ENCODE results near the gene CDK6. TPM values are rescaled to one million over a fixed set of nuclear protein-coding genes. Genes with fewer than 3 reads are reported as not detected.

CDK6 gene
- total RNA-seq, 1 experiment from 2014 or later, result 124 TPM

- no TSS peak for BruUV-seq (replicated peaks)
- DNase-seq (ENCODE audit: unreplicated experiment), result no peak
- no peak overlapping the region for H3K27ac Mint-ChIP-seq (ENCODE audit: low read depth, unreplicated experiment)
- POLR2A ChIA-PET, result no interaction called here
- intact Hi-C loops (cut with micrococcal nuclease), result no loop called here
- no peak overlapping the region for H3K4me3 Mint-ChIP-seq (ENCODE audit: unreplicated experiment)
- H3K36me3 Mint-ChIP-seq (ENCODE audit: insufficient read depth, unreplicated experiment), result no peaks in the 10 kb centered on the region
- peaks cover 5% of the 10 kb centered on the region for H3K4me1 Mint-ChIP-seq (ENCODE audit: insufficient read depth, unreplicated experiment)
- TF ChIP-seq CTCF (IDR thresholded peaks at IDR 0.05; ENCODE audit: unreplicated experiment), result no peak
- CTCF ChIA-PET, result interaction anchor here (0.7 kb wide), 1 partner anchor 33 kb away, joined by 3 read pairs; no protein-coding TSS in a partner anchor
- no peaks in the 10 kb centered on the region for H3K9me3 Mint-ChIP-seq (ENCODE audit: unreplicated experiment)
- no peaks in the 10 kb centered on the region for H3K27me3 Mint-ChIP-seq (ENCODE audit: insufficient read depth, unreplicated experiment)
Observed at GRCh38 chr7:92799446-92800211, 36.7 kb downstream of the CDK6 start.

GRCh38 chr7:92798517-92799249 is 37.7 kb downstream of the CDK6 start:
- Mint-ChIP-seq H3K4me3 (ENCODE audit: unreplicated experiment) (no peak overlapping the region), H3K27ac (ENCODE audit: low read depth, unreplicated experiment) (no peak overlapping the region), H3K4me1 (ENCODE audit: insufficient read depth, unreplicated experiment) (peaks cover 14% of the 10 kb centered on the region), H3K9me3 (ENCODE audit: unreplicated experiment) (no peaks in the 10 kb centered on the region), H3K27me3 (ENCODE audit: insufficient read depth, unreplicated experiment) (no peaks in the 10 kb centered on the region), H3K36me3 (ENCODE audit: insufficient read depth, unreplicated experiment) (no peaks in the 10 kb centered on the region)
- BruUV-seq (replicated peaks), result no TSS peak
- CTCF ChIA-PET, result interaction anchor here (0.9 kb wide), 1 partner anchor 34 kb away, joined by 3 read pairs; no protein-coding TSS in a partner anchor
- POLR2A ChIA-PET, result interaction anchor here (0.7 kb wide), 1 partner anchor 32 kb away, joined by 3 read pairs; no protein-coding TSS in a partner anchor
- no peak for TF ChIP-seq CTCF (IDR thresholded peaks at IDR 0.05; ENCODE audit: unreplicated experiment)
- DNase-seq (ENCODE audit: unreplicated experiment), result no peak
- intact Hi-C loops (cut with micrococcal nuclease), result no loop called here

- POLR2A ChIA-PET, result interaction anchor here (0.7 kb wide), 1 partner anchor 31 kb away, joined by 3 read pairs; no protein-coding TSS in a partner anchor
- intact Hi-C loops (cut with micrococcal nuclease), result no loop called here
- Mint-ChIP-seq H3K27me3 (ENCODE audit: insufficient read depth, unreplicated experiment) (no peaks in the 10 kb centered on the region), H3K27ac (ENCODE audit: low read depth, unreplicated experiment) (no peak overlapping the region), H3K36me3 (ENCODE audit: insufficient read depth, unreplicated experiment) (no peaks in the 10 kb centered on the region), H3K4me1 (ENCODE audit: insufficient read depth, unreplicated experiment) (peaks cover 20% of the 10 kb centered on the region), H3K9me3 (ENCODE audit: unreplicated experiment) (peaks cover 4% of the 10 kb centered on the region), H3K4me3 (ENCODE audit: unreplicated experiment) (no peak overlapping the region)
- peak; percentile 49 for DNase-seq (ENCODE audit: unreplicated experiment)
- CTCF ChIA-PET, result no interaction called here
- TF ChIP-seq CTCF (IDR thresholded peaks at IDR 0.05; ENCODE audit: unreplicated experiment), result no peak
- BruUV-seq (replicated peaks), result no TSS peak
Observed at GRCh38 chr7:92797693-92798092, 38.7 kb downstream of the CDK6 start.

GRCh38 chr7:92797284-92797683 is 39.1 kb downstream of the CDK6 start:
- intact Hi-C loops (cut with micrococcal nuclease), result no loop called here
- no peak overlapping the region for H3K27ac Mint-ChIP-seq (ENCODE audit: low read depth, unreplicated experiment)
- no peaks in the 10 kb centered on the region for H3K27me3 Mint-ChIP-seq (ENCODE audit: insufficient read depth, unreplicated experiment)
- no peak for TF ChIP-seq CTCF (IDR thresholded peaks at IDR 0.05; ENCODE audit: unreplicated experiment)
- H3K9me3 Mint-ChIP-seq (ENCODE audit: unreplicated experiment), result peaks cover 8% of the 10 kb centered on the region
- POLR2A ChIA-PET, result interaction anchor here (0.5 to 1.3 kb wide), 4 partner anchors 12 to 101 kb away, joined by 3 to 4 read pairs (median 3); no protein-coding TSS in a partner anchor
- DNase-seq (ENCODE audit: unreplicated experiment), result peak; percentile 18
- no TSS peak for BruUV-seq (replicated peaks)
- H3K4me3 Mint-ChIP-seq (ENCODE audit: unreplicated experiment), result no peak overlapping the region
- no peaks in the 10 kb centered on the region for H3K36me3 Mint-ChIP-seq (ENCODE audit: insufficient read depth, unreplicated experiment)
- CTCF ChIA-PET, result no interaction called here
- peaks cover 24% of the 10 kb centered on the region for H3K4me1 Mint-ChIP-seq (ENCODE audit: insufficient read depth, unreplicated experiment)
